ENCODE measurements around the gene LRRC46. TPM values are rescaled to one million over a fixed set of nuclear protein-coding genes. Genes with fewer than 3 reads are reported as not detected.

The LRRC46 gene
- total and polyA plus RNA-seq, 10 of the 15 experiments (the other 5 are each of a cell fraction or from before 2014, with no cell fraction given): 0.15 to 1.8 (median 0.38) TPM; not detected in 1

DNA sequence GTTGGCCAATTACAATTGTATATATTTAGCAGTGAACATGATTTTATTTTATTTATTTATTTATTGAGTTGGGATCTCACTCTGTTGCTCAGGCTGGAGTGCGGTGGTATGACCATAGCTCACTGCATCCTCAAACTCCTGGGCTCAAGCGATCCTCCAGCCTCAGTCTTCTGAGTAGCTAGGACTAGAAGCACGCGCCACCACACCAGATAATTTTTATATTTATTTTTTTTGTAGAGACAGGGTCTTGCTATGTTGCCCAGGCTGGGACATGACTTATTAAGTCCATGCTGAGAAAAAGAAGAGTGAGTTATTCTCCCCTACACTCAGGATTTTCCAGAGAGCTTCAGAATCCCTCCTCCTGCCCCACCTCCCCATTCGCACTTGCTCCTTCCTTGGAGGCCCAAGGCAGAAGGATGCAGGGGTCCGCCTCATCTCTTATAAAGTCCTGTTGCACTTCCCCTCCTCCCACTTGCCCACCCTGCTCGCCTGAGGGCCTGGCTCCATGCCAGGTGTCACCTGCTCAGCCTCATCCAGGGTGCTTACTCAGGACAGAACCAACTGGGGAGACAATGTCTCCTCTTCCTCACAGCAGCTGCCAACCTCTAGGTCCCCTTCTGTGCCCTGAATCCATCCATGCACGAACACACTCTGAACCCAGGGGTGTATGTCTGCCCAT lies 48.4 kb downstream of the LRRC46 start (continued):
- TF ChIP-seq, protein P1, sequence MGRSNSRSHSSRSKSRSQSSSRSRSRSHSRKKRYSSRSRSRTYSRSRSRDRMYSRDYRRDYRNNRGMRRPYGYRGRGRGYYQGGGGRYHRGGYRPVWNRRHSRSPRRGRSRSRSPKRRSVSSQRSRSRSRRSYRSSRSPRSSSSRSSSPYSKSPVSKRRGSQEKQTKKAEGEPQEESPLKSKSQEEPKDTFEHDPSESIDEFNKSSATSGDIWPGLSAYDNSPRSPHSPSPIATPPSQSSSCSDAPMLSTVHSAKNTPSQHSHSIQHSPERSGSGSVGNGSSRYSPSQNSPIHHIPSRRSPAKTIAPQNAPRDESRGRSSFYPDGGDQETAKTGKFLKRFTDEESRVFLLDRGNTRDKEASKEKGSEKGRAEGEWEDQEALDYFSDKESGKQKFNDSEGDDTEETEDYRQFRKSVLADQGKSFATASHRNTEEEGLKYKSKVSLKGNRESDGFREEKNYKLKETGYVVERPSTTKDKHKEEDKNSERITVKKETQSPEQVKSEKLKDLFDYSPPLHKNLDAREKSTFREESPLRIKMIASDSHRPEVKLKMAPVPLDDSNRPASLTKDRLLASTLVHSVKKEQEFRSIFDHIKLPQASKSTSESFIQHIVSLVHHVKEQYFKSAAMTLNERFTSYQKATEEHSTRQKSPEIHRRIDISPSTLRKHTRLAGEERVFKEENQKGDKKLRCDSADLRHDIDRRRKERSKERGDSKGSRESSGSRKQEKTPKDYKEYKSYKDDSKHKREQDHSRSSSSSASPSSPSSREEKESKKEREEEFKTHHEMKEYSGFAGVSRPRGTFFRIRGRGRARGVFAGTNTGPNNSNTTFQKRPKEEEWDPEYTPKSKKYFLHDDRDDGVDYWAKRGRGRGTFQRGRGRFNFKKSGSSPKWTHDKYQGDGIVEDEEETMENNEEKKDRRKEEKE (IDR thresholded peaks at IDR 0.05): no peak
- TF ChIP-seq RELA (IDR thresholded peaks at IDR 0.05; ENCODE audit: borderline replicate concordance, partially characterized antibody): no peak
- TF ChIP-seq POLR2A (IDR thresholded peaks at IDR 0.05; ENCODE audit: low read depth, low read length): no peak

DNA sequence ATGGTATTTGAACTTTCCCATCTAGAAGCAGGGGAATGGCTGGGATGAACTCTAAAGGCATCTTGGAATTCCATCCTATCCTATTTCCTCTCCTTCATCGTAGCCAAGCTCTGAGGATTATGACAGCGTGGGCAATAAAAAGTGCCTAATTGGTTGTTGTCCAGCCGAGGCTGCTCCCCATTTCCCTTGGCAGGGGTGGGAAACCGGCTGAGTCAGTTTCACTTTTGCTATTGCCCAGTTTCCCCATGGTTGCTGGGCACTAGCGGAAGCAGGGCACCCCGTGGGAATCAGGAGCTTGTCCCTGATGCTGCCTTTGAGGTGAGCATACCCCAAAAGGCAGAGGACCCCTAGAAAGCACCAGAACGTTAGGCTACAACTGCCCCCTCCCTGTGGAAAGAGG lies 50.8 kb downstream of the LRRC46 start:
- POLR2A ChIA-PET: interaction anchor here (0.6 kb wide), 1 partner anchor 8 kb away, joined by 3 read pairs; no protein-coding TSS in a partner anchor
- DNase-seq (ENCODE audit: low read depth, low spot score): no peak
- RAD21 ChIA-PET (ENCODE audit: unreplicated experiment): no interaction called here
- H3K36me3 ChIP-seq (ENCODE audit: control insufficient read depth in 2 of 2, insufficient read depth in 2 of 2, low read length in 1 of 2): no peaks in the 10 kb centered on the region
- FAIRE-seq: no peak
- H2AFZ ChIP-seq (ENCODE audit: control insufficient read depth, low read depth, low read length): no peak overlapping the region
- H3K4me1 ChIP-seq (ENCODE audit: control insufficient read depth, insufficient read depth, low read length): no peaks in the 10 kb centered on the region
- no peak overlapping the region for H3K9ac ChIP-seq (ENCODE audit: control insufficient read depth, insufficient read depth, low read length)
- no peaks in the 10 kb centered on the region for H4K20me1 ChIP-seq (ENCODE audit: control insufficient read depth, insufficient read depth)
- no peak overlapping the region for H3K4me2 ChIP-seq (ENCODE audit: control insufficient read depth, insufficient read depth)
- H3K79me2 ChIP-seq (ENCODE audit: control insufficient read depth, insufficient read depth, low read length): no peaks in the 10 kb centered on the region
- no peaks in the 10 kb centered on the region for H3K9me3 ChIP-seq (replicated peaks; ENCODE audit: control insufficient read depth, insufficient read depth, low read length)
- ATAC-seq: no peak
- no peak for TF ChIP-seq BMI1 (IDR thresholded peaks at IDR 0.05; ENCODE audit: borderline replicate concordance)
- no peak for TF ChIP-seq SMAD1 (IDR thresholded peaks at IDR 0.05; ENCODE audit: low read depth, partially characterized antibody)
- TF ChIP-seq POLR2AphosphoS5 (IDR thresholded peaks at IDR 0.05; ENCODE audit: low read length): no peak
- TF ChIP-seq ATF7 (IDR thresholded peaks at IDR 0.05; ENCODE audit: low read depth): no peak
- TF ChIP-seq ZNF384 (IDR thresholded peaks at IDR 0.05; ENCODE audit: borderline replicate concordance, low read depth, low read length): no peak
- TF ChIP-seq FOXM1 (IDR thresholded peaks at IDR 0.05; ENCODE audit: low read depth, low read length): no peak
- no peak for TF ChIP-seq JUNB (IDR thresholded peaks at IDR 0.05)
- TF ChIP-seq RELA (IDR thresholded peaks at IDR 0.05; ENCODE audit: borderline replicate concordance, partially characterized antibody): no peak
- TF ChIP-seq, protein P2, sequence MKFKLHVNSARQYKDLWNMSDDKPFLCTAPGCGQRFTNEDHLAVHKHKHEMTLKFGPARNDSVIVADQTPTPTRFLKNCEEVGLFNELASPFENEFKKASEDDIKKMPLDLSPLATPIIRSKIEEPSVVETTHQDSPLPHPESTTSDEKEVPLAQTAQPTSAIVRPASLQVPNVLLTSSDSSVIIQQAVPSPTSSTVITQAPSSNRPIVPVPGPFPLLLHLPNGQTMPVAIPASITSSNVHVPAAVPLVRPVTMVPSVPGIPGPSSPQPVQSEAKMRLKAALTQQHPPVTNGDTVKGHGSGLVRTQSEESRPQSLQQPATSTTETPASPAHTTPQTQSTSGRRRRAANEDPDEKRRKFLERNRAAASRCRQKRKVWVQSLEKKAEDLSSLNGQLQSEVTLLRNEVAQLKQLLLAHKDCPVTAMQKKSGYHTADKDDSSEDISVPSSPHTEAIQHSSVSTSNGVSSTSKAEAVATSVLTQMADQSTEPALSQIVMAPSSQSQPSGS (IDR thresholded peaks at IDR 0.05; ENCODE audit: low read length): no peak
- TF ChIP-seq TCF3 (IDR thresholded peaks at IDR 0.05; ENCODE audit: borderline replicate concordance, insufficient read depth, low read depth, low read length): no peak
- CTCF ChIA-PET: interaction anchor here (0.6 to 14.9 kb wide), 3 partner anchors 9 to 1410 kb away, joined by 3 to 502 read pairs (median 3); partner anchors contain the start of genes SCRN2 and SP6
- intact Hi-C loops (cut with micrococcal nuclease; ENCODE audit: unreplicated experiment) (no loop called here), in situ Hi-C loops (cut with MboI) (no loop called here)
- no peak overlapping the region for H3K27ac ChIP-seq (ENCODE audit: control insufficient read depth, insufficient read depth)
- SMC1A ChIA-PET (ENCODE audit: uncharacterized antibody, unreplicated experiment): interaction anchor here (14.5 kb wide), 1 partner anchor 35 kb away, joined by 231 read pairs; the partner anchor contains the start of genes SCRN2 and SP6
- peaks cover 3 to 4% of the 10 kb centered on the region in 2 experiments; a peak in 3 of 4 replicates for H3K27me3 ChIP-seq (replicated peaks in 1 of 2; ENCODE audit: control insufficient read depth in 2 of 2, insufficient read depth in 2 of 2, low read length in 1 of 2)
- BruUV-seq (replicated peaks): no TSS peak
- WGBS (ENCODE audit: insufficient coverage, insufficient replicate concordance, low lambda C conversion rate, missing lambda C conversion rate): 10% methylated on average over 7 of the region's 7 CpGs
- no peak overlapping the region for H3K4me3 ChIP-seq
